ENCODE measurements around the gene MMP11. TPM values are rescaled to one million over a fixed set of nuclear protein-coding genes. Genes with fewer than 3 reads are reported as not detected.

Gene MMP11
- total and polyA plus RNA-seq, 5 donors from 2014 or later, result 0.52 to 1.7 (median 1.0) TPM; not detected in 1

DNA sequence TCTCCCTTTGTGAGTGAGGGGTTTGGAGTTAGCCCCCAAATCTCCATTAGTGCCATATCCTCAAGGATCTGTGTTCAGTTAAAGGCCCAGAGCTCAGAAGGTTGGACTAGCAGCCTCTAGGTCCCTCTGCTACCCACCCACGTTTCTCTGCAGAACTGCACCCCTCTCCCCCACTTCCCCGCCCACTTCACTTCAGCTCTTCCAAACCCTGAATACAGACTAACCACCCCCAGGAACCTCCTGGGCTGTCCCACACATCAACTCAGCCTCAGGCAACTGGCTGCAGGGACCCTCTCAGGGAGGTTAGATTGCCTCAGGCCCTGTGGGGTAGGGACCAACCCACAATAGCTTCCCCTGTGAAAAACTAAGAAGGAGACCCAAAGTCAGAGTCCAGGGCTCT lies 19.3 kb upstream of the MMP11 start:
- ATAC-seq (ENCODE audit: low read depth in 2 of 2) (no peak), DNase-seq (no peak)
- H3K36me3 Mint-ChIP-seq, result peaks cover 5% of the 10 kb centered on the region
- peak overlapping the region in 3 of 4 donors; percentile 24 to 77 (median 60) for H3K4me3 Mint-ChIP-seq
- Histone ChIP-seq H3K4me1 (ENCODE audit: control insufficient read depth, insufficient read depth, low read length, poor library complexity, severe bottlenecking) (peaks cover 14% of the 10 kb centered on the region), H3K4me3 (ENCODE audit: low read depth, low read length) (no peak overlapping the region), H3K27me3 (ENCODE audit: control insufficient read depth, insufficient read depth, low read length) (no peaks in the 10 kb centered on the region), H3K27ac (ENCODE audit: insufficient read depth, low read length, poor library complexity, severe bottlenecking) (no peak overlapping the region), H3K36me3 (ENCODE audit: control insufficient read depth, insufficient read depth, low read length) (no peaks in the 10 kb centered on the region), H3K9me3 (ENCODE audit: control insufficient read depth in 2 of 2, low read length in 2 of 2) (no peaks in the 10 kb centered on the region)
- peaks cover 0 to 15% (median 10%) of the 10 kb centered on the region in 4 donors for H3K4me1 Mint-ChIP-seq
- peaks cover 12% of the 10 kb centered on the region for H3K27me3 Mint-ChIP-seq
- H3K27ac Mint-ChIP-seq, result no peak overlapping the region
- H3K9me3 Mint-ChIP-seq, result no peaks in the 10 kb centered on the region

GRCh38 chr22:23754220-23754919 lies 18.3 kb upstream of the MMP11 start, which contains the start of gene VPREB3:
Gene VPREB3, minus strand, starts transcription at chr22:23754425. Its CDS starts 62 bp downstream, at chr22:23754363.
- Mint-ChIP-seq H3K27ac (peak within 1 kb of the TSS in 1 of 3 donors; percentile 12), H3K36me3 (peaks cover 5% of the 10 kb centered on the region), H3K4me3 (peak within 1 kb of the TSS in 3 of 4 donors; percentile 24 to 77 (median 60))

DNA sequence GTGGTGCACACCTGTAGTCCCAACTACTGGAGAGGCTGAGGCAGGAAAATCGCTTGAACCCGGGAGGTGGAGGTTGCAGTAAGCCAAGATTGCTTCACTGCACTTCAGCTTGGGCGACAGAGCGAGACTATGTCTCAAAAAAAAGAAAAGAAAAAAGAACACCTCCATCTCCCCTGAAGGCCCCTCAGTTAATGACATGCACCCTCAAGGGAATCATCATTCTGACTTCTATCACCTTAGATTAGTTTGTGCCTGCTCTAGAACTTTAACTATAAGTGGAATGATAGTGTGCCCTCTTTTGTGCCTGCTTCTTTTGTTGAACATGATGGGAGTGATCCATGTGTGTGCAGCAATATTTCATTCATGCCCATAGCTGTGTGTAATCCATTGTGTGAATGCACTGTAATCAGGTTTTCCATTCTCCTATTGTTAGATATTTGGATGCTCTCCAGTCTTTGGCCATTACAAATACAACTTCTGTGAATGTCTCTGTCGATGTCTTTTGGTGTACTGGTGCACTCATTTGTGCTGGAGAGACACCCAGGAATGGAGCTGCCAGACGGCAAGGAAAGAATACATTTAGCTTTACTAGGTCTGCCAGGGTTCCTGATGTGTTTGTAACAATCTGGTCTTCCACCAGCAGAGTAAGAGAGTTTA lies 17.5 kb upstream of the MMP11 start:
- peaks cover 13% of the 10 kb centered on the region for H3K4me1 ChIP-seq (ENCODE audit: control insufficient read depth, insufficient read depth, low read length, poor library complexity, severe bottlenecking)
- H3K27ac ChIP-seq (ENCODE audit: insufficient read depth, low read length, poor library complexity, severe bottlenecking), result no peak overlapping the region
- H3K36me3 Mint-ChIP-seq, result no peaks in the 10 kb centered on the region
- DNase-seq, result no peak
- H3K27ac Mint-ChIP-seq, result peak overlapping the region in 1 of 3 donors; percentile 12
- no peaks in the 10 kb centered on the region for H3K36me3 ChIP-seq (ENCODE audit: control insufficient read depth, insufficient read depth, low read length)
- peaks cover 0 to 11% (median 7%) of the 10 kb centered on the region in 4 donors for H3K4me1 Mint-ChIP-seq
- peaks cover 12% of the 10 kb centered on the region for H3K27me3 Mint-ChIP-seq
- H3K4me3 ChIP-seq (ENCODE audit: low read depth, low read length), result no peak overlapping the region
- no peaks in the 10 kb centered on the region for H3K9me3 Mint-ChIP-seq
- no peaks in the 10 kb centered on the region for H3K27me3 ChIP-seq (ENCODE audit: control insufficient read depth, insufficient read depth, low read length)
- ATAC-seq (ENCODE audit: low read depth in 2 of 2), result no peak
- no peaks in the 10 kb centered on the region for H3K9me3 ChIP-seq (ENCODE audit: control insufficient read depth in 2 of 2, low read length in 2 of 2)
- peak overlapping the region in 1 of 4 donors; percentile 27 for H3K4me3 Mint-ChIP-seq

More at GRCh38 chr22:23754220-23754919, 18.3 kb upstream of the MMP11 start, which contains the start of gene VPREB3:
- Histone ChIP-seq H3K27me3 (ENCODE audit: control insufficient read depth, insufficient read depth, low read length) (no peaks in the 10 kb centered on the region), H3K36me3 (ENCODE audit: control insufficient read depth, insufficient read depth, low read length) (no peaks in the 10 kb centered on the region), H3K4me1 (ENCODE audit: control insufficient read depth, insufficient read depth, low read length, poor library complexity, severe bottlenecking) (peaks cover 14% of the 10 kb centered on the region), H3K4me3 (ENCODE audit: low read depth, low read length) (no peak within 1 kb of the TSS), H3K9me3 (ENCODE audit: control insufficient read depth in 2 of 2, low read length in 2 of 2) (no peaks in the 10 kb centered on the region), H3K27ac (ENCODE audit: insufficient read depth, low read length, poor library complexity, severe bottlenecking) (no peak within 1 kb of the TSS)
- ATAC-seq (ENCODE audit: low read depth in 2 of 2), result no peak
- Mint-ChIP-seq H3K27me3 (peaks cover 12% of the 10 kb centered on the region), H3K4me1 (peaks cover 0 to 15% (median 10%) of the 10 kb centered on the region in 4 donors), H3K9me3 (no peaks in the 10 kb centered on the region)
- DNase-seq, result no peak

DNA sequence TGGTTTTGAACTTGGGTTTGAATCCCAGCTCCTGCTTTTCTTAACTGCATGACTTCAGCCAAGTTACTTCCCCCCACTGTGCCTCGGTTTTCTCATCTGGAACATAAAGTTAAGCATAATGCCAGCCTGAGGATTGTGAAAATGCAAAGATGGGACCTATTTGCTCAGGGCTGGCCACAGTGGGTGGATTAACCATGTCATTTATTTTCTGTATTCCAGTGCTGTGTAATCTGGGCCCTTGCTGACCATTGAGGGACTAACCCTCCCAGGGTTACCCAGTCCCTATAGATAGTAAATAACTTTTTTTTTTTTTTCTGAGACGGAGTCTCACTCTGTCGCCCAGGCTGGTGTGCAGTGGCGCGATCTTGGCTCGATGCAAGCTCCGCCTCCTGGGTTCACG lies 16.9 kb upstream of the MMP11 start:
- Mint-ChIP-seq H3K27me3 (peaks cover 8% of the 10 kb centered on the region), H3K9me3 (no peaks in the 10 kb centered on the region), H3K4me1 (peaks cover 0 to 10% (median 3%) of the 10 kb centered on the region in 4 donors), H3K4me3 (no peak overlapping the region), H3K36me3 (no peaks in the 10 kb centered on the region), H3K27ac (peak overlapping the region in 1 of 3 donors; percentile 12)
- Histone ChIP-seq H3K27me3 (ENCODE audit: control insufficient read depth, insufficient read depth, low read length) (no peaks in the 10 kb centered on the region), H3K4me3 (ENCODE audit: low read depth, low read length) (no peak overlapping the region), H3K36me3 (ENCODE audit: control insufficient read depth, insufficient read depth, low read length) (no peaks in the 10 kb centered on the region), H3K27ac (ENCODE audit: insufficient read depth, low read length, poor library complexity, severe bottlenecking) (no peak overlapping the region), H3K4me1 (ENCODE audit: control insufficient read depth, insufficient read depth, low read length, poor library complexity, severe bottlenecking) (peaks cover 7% of the 10 kb centered on the region), H3K9me3 (ENCODE audit: control insufficient read depth in 2 of 2, low read length in 2 of 2) (no peaks in the 10 kb centered on the region)
- DNase-seq, result no peak
- no peak for ATAC-seq (ENCODE audit: low read depth in 2 of 2)

- ATAC-seq (ENCODE audit: low read depth in 2 of 2), result no peak
- H3K27me3 ChIP-seq (ENCODE audit: control insufficient read depth, insufficient read depth, low read length), result no peaks in the 10 kb centered on the region
- H3K27ac ChIP-seq (ENCODE audit: insufficient read depth, low read length, poor library complexity, severe bottlenecking), result no peak overlapping the region
- H3K4me1 Mint-ChIP-seq, result peaks cover 0 to 10% (median 3%) of the 10 kb centered on the region in 4 donors
- H3K36me3 Mint-ChIP-seq, result no peaks in the 10 kb centered on the region
- H3K27ac Mint-ChIP-seq, result peak overlapping the region in 1 of 3 donors; percentile 10
- no peaks in the 10 kb centered on the region for H3K4me1 ChIP-seq (ENCODE audit: control insufficient read depth, insufficient read depth, low read length, poor library complexity, severe bottlenecking)
- no peaks in the 10 kb centered on the region for H3K36me3 ChIP-seq (ENCODE audit: control insufficient read depth, insufficient read depth, low read length)
- DNase-seq, result no peak
- H3K9me3 Mint-ChIP-seq, result no peaks in the 10 kb centered on the region
- H3K4me3 ChIP-seq (ENCODE audit: low read depth, low read length), result no peak overlapping the region
- no peaks in the 10 kb centered on the region for H3K9me3 ChIP-seq (ENCODE audit: control insufficient read depth in 2 of 2, low read length in 2 of 2)
- H3K4me3 Mint-ChIP-seq, result no peak overlapping the region
- H3K27me3 Mint-ChIP-seq, result peaks cover 8% of the 10 kb centered on the region
Observed at GRCh38 chr22:23756891-23757290, 15.8 kb upstream of the MMP11 start.

- no peak for DNase-seq
- no peak overlapping the region for H3K4me3 Mint-ChIP-seq
- no peaks in the 10 kb centered on the region for H3K36me3 Mint-ChIP-seq
- Histone ChIP-seq H3K36me3 (ENCODE audit: control insufficient read depth, insufficient read depth, low read length) (no peaks in the 10 kb centered on the region), H3K4me1 (ENCODE audit: control insufficient read depth, insufficient read depth, low read length, poor library complexity, severe bottlenecking) (peaks cover 21% of the 10 kb centered on the region), H3K27ac (ENCODE audit: insufficient read depth, low read length, poor library complexity, severe bottlenecking) (no peak overlapping the region), H3K27me3 (ENCODE audit: control insufficient read depth, insufficient read depth, low read length) (no peaks in the 10 kb centered on the region), H3K4me3 (ENCODE audit: low read depth, low read length) (no peak overlapping the region), H3K9me3 (ENCODE audit: control insufficient read depth in 2 of 2, low read length in 2 of 2) (no peaks in the 10 kb centered on the region)
- peaks cover 0 to 23% (median 4%) of the 10 kb centered on the region in 4 donors for H3K4me1 Mint-ChIP-seq
- no peak overlapping the region for H3K27ac Mint-ChIP-seq
- no peaks in the 10 kb centered on the region for H3K9me3 Mint-ChIP-seq
- no peak for ATAC-seq (ENCODE audit: low read depth in 2 of 2)
- H3K27me3 Mint-ChIP-seq, result peaks cover 5% of the 10 kb centered on the region
Observed at GRCh38 chr22:23759566-23759965, 13.1 kb upstream of the MMP11 start.

- no peak for DNase-seq
- Mint-ChIP-seq H3K4me1 (peaks cover 0 to 25% (median 6%) of the 10 kb centered on the region in 4 donors), H3K36me3 (no peaks in the 10 kb centered on the region), H3K9me3 (no peaks in the 10 kb centered on the region), H3K27ac (no peak overlapping the region), H3K27me3 (peaks cover 5% of the 10 kb centered on the region), H3K4me3 (peak overlapping the region in 2 of 4 donors; percentile 29 to 78)
- Histone ChIP-seq H3K27ac (ENCODE audit: insufficient read depth, low read length, poor library complexity, severe bottlenecking) (no peak overlapping the region), H3K9me3 (ENCODE audit: control insufficient read depth in 2 of 2, low read length in 2 of 2) (no peaks in the 10 kb centered on the region), H3K4me1 (ENCODE audit: control insufficient read depth, insufficient read depth, low read length, poor library complexity, severe bottlenecking) (peaks cover 22% of the 10 kb centered on the region), H3K27me3 (ENCODE audit: control insufficient read depth, insufficient read depth, low read length) (no peaks in the 10 kb centered on the region), H3K4me3 (ENCODE audit: low read depth, low read length) (no peak overlapping the region), H3K36me3 (ENCODE audit: control insufficient read depth, insufficient read depth, low read length) (no peaks in the 10 kb centered on the region)
- no peak for ATAC-seq (ENCODE audit: low read depth in 2 of 2)
Observed at GRCh38 chr22:23760056-23760455, 12.6 kb upstream of the MMP11 start.

All from CD4-positive, CD25-positive, alpha-beta regulatory T cell (primary cell).